ENCODE results near the gene STAG3. TPM values are rescaled to one million over a fixed set of nuclear protein-coding genes. Genes with fewer than 3 reads are reported as not detected.
"Not testable (repeated sequence)": the region's sequence is repeated elsewhere in the genome, so short reads cannot be mapped to it uniquely, and the experiment has no call there.

The STAG3 gene
- total and polyA plus RNA-seq, 2 of the 8 experiments (the other 6 are each of a cell fraction or from before 2014, with no cell fraction given) = 1.3 to 3.3 TPM

DNA sequence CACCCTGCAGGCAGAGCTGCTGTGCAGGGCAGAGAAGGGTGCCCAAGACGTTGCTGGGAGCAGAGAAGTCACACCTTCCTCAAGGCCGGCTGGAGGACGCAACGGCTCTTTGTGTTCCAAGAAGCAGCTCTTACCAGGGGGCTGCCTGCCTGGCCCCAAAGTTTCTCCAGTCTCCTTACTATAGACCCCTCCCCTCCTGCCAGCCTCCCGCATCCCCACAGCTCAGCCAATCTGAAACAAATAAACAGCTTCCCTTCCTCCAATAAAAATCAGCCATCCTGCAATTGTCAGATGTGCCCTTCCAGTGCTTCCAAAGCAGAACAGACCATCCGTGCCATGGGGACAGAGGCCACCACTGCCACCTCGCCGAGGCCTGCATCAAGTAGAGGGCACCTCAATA is 82.3 kb downstream of the STAG3 start:
- CTCF ChIA-PET (ENCODE audit: partially characterized antibody) = interaction anchor here (1.5 kb wide), 1 partner anchor 13 kb away, joined by 4 read pairs; no protein-coding TSS in a partner anchor
- H3K27me3 ChIP-seq (replicated peaks in 1 of 4; ENCODE audit: control insufficient read depth in 3 of 4, extremely low read depth in 1 of 4, insufficient read depth in 3 of 4, low read length in 3 of 4); H3K4me3 ChIP-seq (ENCODE audit: extremely low read depth in 1 of 4, insufficient read depth in 2 of 4, low read depth in 3 of 4, low read length in 4 of 4); H3K79me1 ChIP-seq (ENCODE audit: low read depth, low read length); H2BK120ac ChIP-seq (replicated peaks; ENCODE audit: low read depth, low read length); H3K4me2 ChIP-seq (ENCODE audit: insufficient read depth in 1 of 2, low read depth in 2 of 2, low read length in 2 of 2); H3K27ac ChIP-seq (ENCODE audit: low read depth, low read length); H3K9me3 ChIP-seq (ENCODE audit: insufficient read depth in 2 of 2, low read depth in 1 of 2, low read length in 1 of 2); H3K18ac ChIP-seq (ENCODE audit: extremely low read depth, low read length); H3K79me2 ChIP-seq (ENCODE audit: control insufficient read depth in 1 of 2, insufficient read depth in 2 of 2, low read length in 2 of 2); H2AFZ ChIP-seq (ENCODE audit: low read length); H2BK20ac ChIP-seq (ENCODE audit: low read length); H4K5ac ChIP-seq (ENCODE audit: insufficient read length, low read depth, low read length); H3K56ac ChIP-seq (replicated peaks; ENCODE audit: insufficient read length, low read depth, low read length); H4K91ac ChIP-seq (replicated peaks; ENCODE audit: insufficient read length, low read length); POLR2A ChIA-PET (ENCODE audit: partially characterized antibody); H3K14ac ChIP-seq (ENCODE audit: insufficient read length); H3K23ac ChIP-seq (ENCODE audit: insufficient read length); H3K36me3 ChIP-seq (ENCODE audit: control insufficient read depth in 2 of 4, insufficient read depth in 4 of 4, low read length in 3 of 4); FAIRE-seq; H3K23me2 ChIP-seq (ENCODE audit: low read depth, low read length); H3K4ac ChIP-seq (replicated peaks; ENCODE audit: insufficient read length, low read depth, low read length); H2BK12ac ChIP-seq (ENCODE audit: low read depth, low read length); H3K4me1 ChIP-seq (replicated peaks in 1 of 4; ENCODE audit: control insufficient read depth in 3 of 4, insufficient read depth in 4 of 4, low read length in 3 of 4); H2AK5ac ChIP-seq (ENCODE audit: low read depth, low read length); H2BK15ac ChIP-seq (ENCODE audit: low read length); H4K8ac ChIP-seq (ENCODE audit: extremely low read depth, insufficient read depth, low read length); DNase-seq (ENCODE audit: low read depth in 1 of 2, low spot score in 2 of 2); H3K9ac ChIP-seq (replicated peaks in 1 of 4; ENCODE audit: extremely low read depth in 1 of 4, low read depth in 3 of 4, low read length in 3 of 4); H2BK5ac ChIP-seq (ENCODE audit: low read depth, low read length); H4K20me1 ChIP-seq (replicated peaks in 1 of 2; ENCODE audit: control insufficient read depth in 1 of 2, insufficient read depth in 2 of 2, low read length in 2 of 2): not testable (repeated sequence)
- WGBS, 2 experiments (ENCODE audit: extremely low coverage in 1 of 2, insufficient coverage in 1 of 2, insufficient read length in 1 of 2, insufficient replicate concordance in 2 of 2, low coverage in 1 of 2, low lambda C conversion rate in 2 of 2, missing lambda C conversion rate in 1 of 2) = 93% methylated on average over 8 of the region's 8 CpGs; no CpG with 5 or more reads in 1 of the 2 experiments

GRCh38 chr7:100262896-100263295 is 85.2 kb downstream of the STAG3 start:
- H3K18ac ChIP-seq (ENCODE audit: extremely low read depth, low read length); H3K23ac ChIP-seq (ENCODE audit: insufficient read length); FAIRE-seq; H3K4ac ChIP-seq (replicated peaks; ENCODE audit: insufficient read length, low read depth, low read length); H2BK20ac ChIP-seq (ENCODE audit: low read length); H3K4me3 ChIP-seq (ENCODE audit: extremely low read depth in 1 of 4, insufficient read depth in 2 of 4, low read depth in 3 of 4, low read length in 4 of 4); H4K5ac ChIP-seq (ENCODE audit: insufficient read length, low read depth, low read length); H3K36me3 ChIP-seq (ENCODE audit: control insufficient read depth in 2 of 4, insufficient read depth in 4 of 4, low read length in 3 of 4); H3K4me2 ChIP-seq (ENCODE audit: insufficient read depth in 1 of 2, low read depth in 2 of 2, low read length in 2 of 2); H2AFZ ChIP-seq (ENCODE audit: low read length); H2BK120ac ChIP-seq (replicated peaks; ENCODE audit: low read depth, low read length); H4K91ac ChIP-seq (replicated peaks; ENCODE audit: insufficient read length, low read length); H3K23me2 ChIP-seq (ENCODE audit: low read depth, low read length); H2BK5ac ChIP-seq (ENCODE audit: low read depth, low read length); H4K20me1 ChIP-seq (replicated peaks in 1 of 2; ENCODE audit: control insufficient read depth in 1 of 2, insufficient read depth in 2 of 2, low read length in 2 of 2); H3K4me1 ChIP-seq (replicated peaks in 1 of 4; ENCODE audit: control insufficient read depth in 3 of 4, insufficient read depth in 4 of 4, low read length in 3 of 4); H4K8ac ChIP-seq (ENCODE audit: extremely low read depth, insufficient read depth, low read length); H3K14ac ChIP-seq (ENCODE audit: insufficient read length); H3K27ac ChIP-seq (ENCODE audit: low read depth, low read length); H3K27me3 ChIP-seq (replicated peaks in 1 of 4; ENCODE audit: control insufficient read depth in 3 of 4, extremely low read depth in 1 of 4, insufficient read depth in 3 of 4, low read length in 3 of 4); H3K9me3 ChIP-seq (ENCODE audit: insufficient read depth in 2 of 2, low read depth in 1 of 2, low read length in 1 of 2); H3K79me1 ChIP-seq (ENCODE audit: low read depth, low read length); POLR2A ChIA-PET (ENCODE audit: partially characterized antibody); H3K9ac ChIP-seq (replicated peaks in 1 of 4; ENCODE audit: extremely low read depth in 1 of 4, low read depth in 3 of 4, low read length in 3 of 4); H2AK5ac ChIP-seq (ENCODE audit: low read depth, low read length); H2BK15ac ChIP-seq (ENCODE audit: low read length); H3K56ac ChIP-seq (replicated peaks; ENCODE audit: insufficient read length, low read depth, low read length); DNase-seq (ENCODE audit: low read depth in 1 of 2, low spot score in 2 of 2); H2BK12ac ChIP-seq (ENCODE audit: low read depth, low read length): not testable (repeated sequence)
- H3K79me2 ChIP-seq (ENCODE audit: control insufficient read depth in 1 of 2, insufficient read depth in 2 of 2, low read length in 2 of 2) = peaks cover 0 to 21% of the 10 kb centered on the region in 2 experiments; a peak in 3 of 4 replicates
- CTCF ChIA-PET (ENCODE audit: partially characterized antibody) = interaction anchor here (0.6 to 1.6 kb wide), 4 partner anchors 8 to 1060 kb away, joined by 3 read pairs; no protein-coding TSS in a partner anchor
- WGBS, 2 experiments (ENCODE audit: extremely low coverage in 1 of 2, insufficient coverage in 1 of 2, insufficient read length in 1 of 2, insufficient replicate concordance in 2 of 2, low coverage in 1 of 2, low lambda C conversion rate in 2 of 2, missing lambda C conversion rate in 1 of 2) = 89% methylated on average over 4 of the region's 4 CpGs; no CpG with 5 or more reads in 1 of the 2 experiments

Measured in H1 (cell line).